SK-N-SH treated with all-trans-retinoic acid at 6 μM for 48 hours (cell line): ENCODE results near the gene DYNC1I2.

ENCODE experiments used
- ATAC-seq: fragments of 200-7000 bp; cut with Tn5 transposase; 3 replicates; pipeline ENCODE4 v1.9.1; 2020; ENCODE audit warnings: mild to moderate bottlenecking, moderate library complexity
- ARNTL ChIP-seq: fragments of 450-650 bp; formaldehyde crosslinking; IDR thresholded peaks from 2 replicates; pipeline ENCODE4 v1.5.0; 2020; ENCODE audit warnings: low read depth, mild to moderate bottlenecking, moderate library complexity, borderline replicate concordance
- BACH2 ChIP-seq: fragments of 250-450 bp; sonication (Bioruptor Pico); IDR thresholded peaks from 2 replicates; pipeline ENCODE4 v1.9.0; 2021; ENCODE audit warnings: mild to moderate bottlenecking, borderline replicate concordance
- CREB5 ChIP-seq: fragments of 250-450 bp; sonication (Bioruptor Pico); IDR thresholded peaks from 2 replicates; pipeline ENCODE4 v1.5.1; 2020; ENCODE audit warnings: low read depth, mild to moderate bottlenecking, moderate library complexity
- CSDC2 ChIP-seq: fragments of 250-450 bp; sonication (Bioruptor Pico); IDR thresholded peaks from 2 replicates; pipeline ENCODE4 v1.5.0; 2020; ENCODE audit warnings: mild to moderate bottlenecking, moderate library complexity
- ESRRG ChIP-seq: fragments of 250-450 bp; sonication (Bioruptor Pico); IDR thresholded peaks from 2 replicates; pipeline ENCODE4 v1.6.1; 2021; ENCODE audit warnings: mild to moderate bottlenecking
- ISL1 ChIP-seq: fragments of 250-450 bp; sonication (Bioruptor Pico); IDR thresholded peaks from 2 replicates; pipeline ENCODE4 v2.1.2; 2022; ENCODE audit warnings: mild to moderate bottlenecking, moderate library complexity
- OSR1 ChIP-seq: fragments of 250-450 bp; sonication (Bioruptor Pico); IDR thresholded peaks from 2 replicates; pipeline ENCODE4 v1.8.0; 2022; ENCODE audit warnings: moderate library complexity, mild to moderate bottlenecking, inconsistent platforms
- RARB ChIP-seq: fragments of 250-450 bp; sonication (Bioruptor Pico); IDR thresholded peaks from 2 replicates; pipeline ENCODE4 v1.8.0; 2021; ENCODE audit warnings: mild to moderate bottlenecking, moderate library complexity
- SNAI2 ChIP-seq: fragments of 250-450 bp; sonication (Bioruptor Pico); IDR thresholded peaks from 2 replicates; pipeline ENCODE4 v1.5.0; 2020; ENCODE audit warnings: mild to moderate bottlenecking, moderate library complexity
- TCF4 ChIP-seq: fragments of 250-450 bp; sonication (Bioruptor Pico); IDR thresholded peaks from 2 replicates; pipeline ENCODE4 v1.8.0; 2021; ENCODE audit warnings: mild to moderate bottlenecking, moderate library complexity, borderline replicate concordance
- TOX ChIP-seq: fragments of 250-450 bp; sonication (Bioruptor Pico); IDR thresholded peaks from 2 replicates; pipeline ENCODE4 v1.8.0; 2021; ENCODE audit warnings: mild to moderate bottlenecking, moderate library complexity, borderline replicate concordance
- ZFP3 ChIP-seq: fragments of 250-450 bp; sonication (Bioruptor Pico); IDR thresholded peaks from 2 replicates; pipeline ENCODE4 v1.5.0; 2020; ENCODE audit warnings: mild to moderate bottlenecking, moderate library complexity
- ZFP30 ChIP-seq: fragments of 450-650 bp; formaldehyde crosslinking; IDR thresholded peaks from 2 replicates; pipeline ENCODE4 v1.5.0; 2022; ENCODE audit warnings: mild to moderate bottlenecking, moderate library complexity
- ZNF565 ChIP-seq: fragments of 450-650 bp; formaldehyde crosslinking; conservative IDR thresholded peaks from 2 replicates; pipeline ENCODE4 v1.5.0; 2020; ENCODE audit warnings: low read depth, mild to moderate bottlenecking, moderate library complexity
- ZNF70 ChIP-seq: fragments of 450-650 bp; formaldehyde crosslinking; IDR thresholded peaks from 2 replicates; pipeline ENCODE4 v1.5.0; 2020; ENCODE audit warnings: mild to moderate bottlenecking, moderate library complexity
- TF ChIP-seq, protein P1 (sequence below): fragments of 250-450 bp; sonication (Bioruptor Pico); IDR thresholded peaks from 2 replicates; pipeline ENCODE4 v1.8.0; 2020; ENCODE audit warnings: mild to moderate bottlenecking, moderate library complexity, borderline replicate concordance
- TF ChIP-seq, protein P2 (sequence below): fragments of 250-450 bp; sonication (Bioruptor Pico); IDR thresholded peaks from 2 replicates; pipeline ENCODE4 v1.8.0; 2021; ENCODE audit warnings: low read depth, mild to moderate bottlenecking, moderate library complexity, borderline replicate concordance
- TF ChIP-seq, protein P3 (sequence below): fragments of 250-450 bp; sonication (Bioruptor Pico); IDR thresholded peaks from 2 replicates; pipeline ENCODE4 v1.5.1; 2021; ENCODE audit warnings: mild to moderate bottlenecking, moderate library complexity
- TF ChIP-seq, protein P4 (sequence below): fragments of 250-450 bp; sonication (Bioruptor Pico); IDR thresholded peaks from 2 replicates; pipeline ENCODE4 v1.5.0; 2020; ENCODE audit warnings: mild to moderate bottlenecking, moderate library complexity

Gene DYNC1I2

DNA sequence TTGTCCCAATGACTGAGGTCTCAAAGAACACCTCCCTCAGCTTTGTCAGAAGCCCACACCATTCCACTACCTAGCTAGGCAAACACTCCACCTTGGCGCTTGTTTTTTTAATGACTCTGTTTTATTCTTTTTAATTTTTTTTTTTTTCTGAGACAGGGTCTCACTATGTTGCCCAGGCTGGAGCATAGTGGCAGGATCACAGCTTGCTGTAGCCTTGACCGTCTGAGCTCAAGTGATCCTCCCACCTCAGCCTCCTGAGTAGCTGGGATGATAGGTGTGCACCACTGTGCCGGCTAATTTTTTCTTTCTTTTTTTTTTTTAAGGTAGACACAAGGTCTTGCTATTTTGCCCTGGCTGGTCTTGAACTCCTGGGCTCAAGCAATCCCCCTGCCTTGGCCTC is 104.9 kb downstream of the DYNC1I2 start:
- no peak for ATAC-seq
- no peak for TF ChIP-seq OSR1
- TF ChIP-seq TOX (CRISPR knock-in tag): no peak
- TF ChIP-seq ISL1 (CRISPR knock-in tag): no peak
- no peak for TF ChIP-seq ZNF565
- TF ChIP-seq ZNF70: no peak
- TF ChIP-seq ZFP30 (CRISPR knock-in tag): no peak
- TF ChIP-seq, protein P1, sequence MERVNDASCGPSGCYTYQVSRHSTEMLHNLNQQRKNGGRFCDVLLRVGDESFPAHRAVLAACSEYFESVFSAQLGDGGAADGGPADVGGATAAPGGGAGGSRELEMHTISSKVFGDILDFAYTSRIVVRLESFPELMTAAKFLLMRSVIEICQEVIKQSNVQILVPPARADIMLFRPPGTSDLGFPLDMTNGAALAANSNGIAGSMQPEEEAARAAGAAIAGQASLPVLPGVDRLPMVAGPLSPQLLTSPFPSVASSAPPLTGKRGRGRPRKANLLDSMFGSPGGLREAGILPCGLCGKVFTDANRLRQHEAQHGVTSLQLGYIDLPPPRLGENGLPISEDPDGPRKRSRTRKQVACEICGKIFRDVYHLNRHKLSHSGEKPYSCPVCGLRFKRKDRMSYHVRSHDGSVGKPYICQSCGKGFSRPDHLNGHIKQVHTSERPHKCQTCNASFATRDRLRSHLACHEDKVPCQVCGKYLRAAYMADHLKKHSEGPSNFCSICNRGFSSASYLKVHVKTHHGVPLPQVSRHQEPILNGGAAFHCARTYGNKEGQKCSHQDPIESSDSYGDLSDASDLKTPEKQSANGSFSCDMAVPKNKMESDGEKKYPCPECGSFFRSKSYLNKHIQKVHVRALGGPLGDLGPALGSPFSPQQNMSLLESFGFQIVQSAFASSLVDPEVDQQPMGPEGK: no peak
- TF ChIP-seq BACH2 (CRISPR knock-in tag): no peak
- TF ChIP-seq, protein P2, sequence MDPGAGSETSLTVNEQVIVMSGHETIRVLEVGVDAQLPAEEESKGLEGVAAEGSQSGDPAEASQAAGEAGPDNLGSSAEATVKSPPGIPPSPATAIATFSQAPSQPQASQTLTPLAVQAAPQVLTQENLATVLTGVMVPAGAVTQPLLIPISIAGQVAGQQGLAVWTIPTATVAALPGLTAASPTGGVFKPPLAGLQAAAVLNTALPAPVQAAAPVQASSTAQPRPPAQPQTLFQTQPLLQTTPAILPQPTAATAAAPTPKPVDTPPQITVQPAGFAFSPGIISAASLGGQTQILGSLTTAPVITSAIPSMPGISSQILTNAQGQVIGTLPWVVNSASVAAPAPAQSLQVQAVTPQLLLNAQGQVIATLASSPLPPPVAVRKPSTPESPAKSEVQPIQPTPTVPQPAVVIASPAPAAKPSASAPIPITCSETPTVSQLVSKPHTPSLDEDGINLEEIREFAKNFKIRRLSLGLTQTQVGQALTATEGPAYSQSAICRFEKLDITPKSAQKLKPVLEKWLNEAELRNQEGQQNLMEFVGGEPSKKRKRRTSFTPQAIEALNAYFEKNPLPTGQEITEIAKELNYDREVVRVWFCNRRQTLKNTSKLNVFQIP: no peak
- TF ChIP-seq CSDC2 (CRISPR knock-in tag): no peak
- no peak for TF ChIP-seq SNAI2
- no peak for TF ChIP-seq RARB
- no peak for TF ChIP-seq ZFP3 (CRISPR knock-in tag)
- no peak for TF ChIP-seq ARNTL (CRISPR knock-in tag)
- TF ChIP-seq ESRRG: no peak
- TF ChIP-seq, protein P3, sequence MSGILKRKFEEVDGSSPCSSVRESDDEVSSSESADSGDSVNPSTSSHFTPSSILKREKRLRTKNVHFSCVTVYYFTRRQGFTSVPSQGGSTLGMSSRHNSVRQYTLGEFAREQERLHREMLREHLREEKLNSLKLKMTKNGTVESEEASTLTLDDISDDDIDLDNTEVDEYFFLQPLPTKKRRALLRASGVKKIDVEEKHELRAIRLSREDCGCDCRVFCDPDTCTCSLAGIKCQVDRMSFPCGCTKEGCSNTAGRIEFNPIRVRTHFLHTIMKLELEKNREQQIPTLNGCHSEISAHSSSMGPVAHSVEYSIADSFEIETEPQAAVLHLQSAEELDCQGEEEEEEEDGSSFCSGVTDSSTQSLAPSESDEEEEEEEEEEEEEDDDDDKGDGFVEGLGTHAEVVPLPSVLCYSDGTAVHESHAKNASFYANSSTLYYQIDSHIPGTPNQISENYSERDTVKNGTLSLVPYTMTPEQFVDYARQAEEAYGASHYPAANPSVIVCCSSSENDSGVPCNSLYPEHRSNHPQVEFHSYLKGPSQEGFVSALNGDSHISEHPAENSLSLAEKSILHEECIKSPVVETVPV (CRISPR knock-in tag): no peak

DNA sequence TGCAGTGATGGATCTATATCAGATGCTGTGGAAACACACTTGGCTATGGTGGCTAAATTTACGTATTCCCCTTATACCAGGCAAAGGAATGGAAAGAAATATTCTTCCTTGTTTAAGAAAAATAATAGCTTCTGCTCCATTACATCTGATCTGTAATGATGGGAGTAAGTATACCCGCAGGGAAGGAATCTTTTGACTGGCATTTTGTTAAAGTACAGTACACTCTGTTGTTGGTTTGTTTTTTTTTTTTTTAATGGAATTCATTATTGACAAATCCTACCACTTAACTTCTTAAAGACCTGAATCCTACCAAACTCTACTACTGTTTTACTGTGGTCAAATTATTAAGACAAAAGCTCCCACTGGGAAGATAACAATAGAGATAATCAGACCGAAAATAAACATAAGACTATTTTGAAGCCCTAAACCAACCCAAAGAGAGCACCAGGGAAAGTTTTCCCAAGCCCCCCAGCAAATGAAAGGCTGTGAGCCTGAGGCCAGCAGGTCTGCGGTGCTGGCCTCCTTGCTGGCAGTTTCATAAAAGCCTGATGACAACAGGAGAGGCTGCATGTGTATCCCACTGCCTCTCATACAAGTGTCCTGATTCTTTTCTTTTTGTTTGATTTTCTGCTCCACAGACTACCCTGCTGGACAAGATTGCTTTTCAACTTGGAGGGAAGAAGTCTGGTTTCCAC is 105.8 kb downstream of the DYNC1I2 start:
- no peak for ATAC-seq
- TF ChIP-seq, protein P2: no peak
- TF ChIP-seq, protein P4, sequence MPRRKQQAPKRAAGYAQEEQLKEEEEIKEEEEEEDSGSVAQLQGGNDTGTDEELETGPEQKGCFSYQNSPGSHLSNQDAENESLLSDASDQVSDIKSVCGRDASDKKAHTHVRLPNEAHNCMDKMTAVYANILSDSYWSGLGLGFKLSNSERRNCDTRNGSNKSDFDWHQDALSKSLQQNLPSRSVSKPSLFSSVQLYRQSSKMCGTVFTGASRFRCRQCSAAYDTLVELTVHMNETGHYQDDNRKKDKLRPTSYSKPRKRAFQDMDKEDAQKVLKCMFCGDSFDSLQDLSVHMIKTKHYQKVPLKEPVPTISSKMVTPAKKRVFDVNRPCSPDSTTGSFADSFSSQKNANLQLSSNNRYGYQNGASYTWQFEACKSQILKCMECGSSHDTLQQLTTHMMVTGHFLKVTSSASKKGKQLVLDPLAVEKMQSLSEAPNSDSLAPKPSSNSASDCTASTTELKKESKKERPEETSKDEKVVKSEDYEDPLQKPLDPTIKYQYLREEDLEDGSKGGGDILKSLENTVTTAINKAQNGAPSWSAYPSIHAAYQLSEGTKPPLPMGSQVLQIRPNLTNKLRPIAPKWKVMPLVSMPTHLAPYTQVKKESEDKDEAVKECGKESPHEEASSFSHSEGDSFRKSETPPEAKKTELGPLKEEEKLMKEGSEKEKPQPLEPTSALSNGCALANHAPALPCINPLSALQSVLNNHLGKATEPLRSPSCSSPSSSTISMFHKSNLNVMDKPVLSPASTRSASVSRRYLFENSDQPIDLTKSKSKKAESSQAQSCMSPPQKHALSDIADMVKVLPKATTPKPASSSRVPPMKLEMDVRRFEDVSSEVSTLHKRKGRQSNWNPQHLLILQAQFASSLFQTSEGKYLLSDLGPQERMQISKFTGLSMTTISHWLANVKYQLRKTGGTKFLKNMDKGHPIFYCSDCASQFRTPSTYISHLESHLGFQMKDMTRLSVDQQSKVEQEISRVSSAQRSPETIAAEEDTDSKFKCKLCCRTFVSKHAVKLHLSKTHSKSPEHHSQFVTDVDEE (CRISPR knock-in tag): no peak
- TF ChIP-seq CREB5 (CRISPR knock-in tag): no peak
- no peak for TF ChIP-seq SNAI2
- no peak for TF ChIP-seq TCF4 (CRISPR knock-in tag)
- TF ChIP-seq CSDC2 (CRISPR knock-in tag): no peak
